GM12801 (cell line): ENCODE results near the gene MINDY4.

ENCODE experiments used
- TF ChIP-seq, protein P1 (sequence below): IDR thresholded peaks from one replicate; pipeline ENCODE4 v1.5.1; 2011; ENCODE audit warnings: control low read depth; ENCODE audit not compliant: insufficient read length; ENCODE audit errors: extremely low read depth

Gene MINDY4

GRCh38 chr7:30923774-30924413 lies 152.7 kb downstream of the MINDY4 start:
- TF ChIP-seq, protein P1, sequence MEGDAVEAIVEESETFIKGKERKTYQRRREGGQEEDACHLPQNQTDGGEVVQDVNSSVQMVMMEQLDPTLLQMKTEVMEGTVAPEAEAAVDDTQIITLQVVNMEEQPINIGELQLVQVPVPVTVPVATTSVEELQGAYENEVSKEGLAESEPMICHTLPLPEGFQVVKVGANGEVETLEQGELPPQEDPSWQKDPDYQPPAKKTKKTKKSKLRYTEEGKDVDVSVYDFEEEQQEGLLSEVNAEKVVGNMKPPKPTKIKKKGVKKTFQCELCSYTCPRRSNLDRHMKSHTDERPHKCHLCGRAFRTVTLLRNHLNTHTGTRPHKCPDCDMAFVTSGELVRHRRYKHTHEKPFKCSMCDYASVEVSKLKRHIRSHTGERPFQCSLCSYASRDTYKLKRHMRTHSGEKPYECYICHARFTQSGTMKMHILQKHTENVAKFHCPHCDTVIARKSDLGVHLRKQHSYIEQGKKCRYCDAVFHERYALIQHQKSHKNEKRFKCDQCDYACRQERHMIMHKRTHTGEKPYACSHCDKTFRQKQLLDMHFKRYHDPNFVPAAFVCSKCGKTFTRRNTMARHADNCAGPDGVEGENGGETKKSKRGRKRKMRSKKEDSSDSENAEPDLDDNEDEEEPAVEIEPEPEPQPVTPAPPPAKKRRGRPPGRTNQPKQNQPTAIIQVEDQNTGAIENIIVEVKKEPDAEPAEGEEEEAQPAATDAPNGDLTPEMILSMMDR, result no peak

GRCh38 chr7:30924624-30925023 lies 153.4 kb downstream of the MINDY4 start:
- TF ChIP-seq, protein P1, result no peak

DNA sequence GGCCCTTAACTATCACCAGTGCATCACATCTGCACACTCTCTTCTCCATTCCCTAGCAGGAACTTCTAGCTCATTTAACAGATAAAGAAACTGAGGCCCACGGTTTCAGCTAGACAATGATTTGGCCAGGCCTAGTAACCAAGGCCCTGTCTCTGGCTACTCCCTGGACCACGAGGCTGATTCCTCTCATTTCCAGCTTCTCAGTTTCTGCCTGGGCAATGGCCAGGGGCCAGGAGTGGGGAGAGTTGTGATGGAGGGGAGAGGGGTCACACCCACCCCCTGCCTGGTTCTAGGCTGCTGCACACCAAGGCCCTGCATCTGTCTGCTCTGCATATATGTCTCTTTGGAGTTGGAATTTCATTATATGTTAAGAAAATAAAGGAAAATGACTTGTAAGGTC lies 153.9 kb downstream of the MINDY4 start:
- TF ChIP-seq, protein P1, result no peak

- TF ChIP-seq, protein P1, result no peak
Observed at GRCh38 chr7:30925913-30926312, 154.7 kb downstream of the MINDY4 start.

DNA sequence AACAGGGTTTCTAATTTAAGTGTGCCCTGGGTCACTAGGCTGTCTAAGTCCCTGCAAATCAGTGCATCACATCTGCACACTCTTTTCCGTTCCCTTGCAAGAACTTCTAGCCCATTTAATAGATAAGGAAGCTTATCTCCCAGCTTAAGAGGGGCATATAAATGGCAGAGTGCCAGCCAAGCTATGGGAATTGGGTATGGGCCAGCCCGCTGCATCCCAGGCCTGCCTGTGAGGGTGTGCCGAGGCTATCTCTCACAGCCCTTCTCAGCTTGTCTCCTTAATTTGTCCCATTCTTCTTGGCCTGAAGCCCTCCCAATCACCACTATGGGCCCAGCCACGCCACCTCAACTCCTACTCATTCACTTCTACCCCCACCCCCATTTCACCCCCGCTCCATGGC lies 155.1 kb downstream of the MINDY4 start:
- TF ChIP-seq, protein P1, result no peak

DNA sequence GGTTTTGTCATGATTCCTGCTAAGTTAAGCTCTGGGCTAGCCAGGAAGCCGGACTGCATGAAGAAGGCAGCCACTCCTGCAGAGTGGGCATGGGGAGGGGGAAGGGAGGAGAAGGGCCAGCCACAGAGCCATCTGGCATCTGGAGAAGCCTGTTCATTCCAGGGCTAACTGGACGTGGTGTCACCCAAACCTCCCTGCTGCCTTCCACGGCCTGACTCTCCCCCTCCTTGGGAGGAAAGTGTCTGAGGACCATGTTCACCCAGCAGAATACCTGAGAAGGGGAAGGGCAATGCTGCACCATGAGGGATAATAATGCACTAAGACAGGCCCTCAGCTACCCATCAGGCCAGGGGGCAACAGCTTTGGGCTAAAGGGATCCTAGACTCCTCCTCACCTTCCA lies 155.8 kb downstream of the MINDY4 start:
- TF ChIP-seq, protein P1, result no peak

- TF ChIP-seq, protein P1, result no peak
Observed at GRCh38 chr7:30927559-30927958, 156.3 kb downstream of the MINDY4 start.
